HepG2 (cell line): ENCODE data around the gene CLASP1. TPM values are rescaled to one million over a fixed set of nuclear protein-coding genes. Genes with fewer than 3 reads are reported as not detected.

Experiments used
- ATAC-seq: fragments of 200-7000 bp; cut with Tn5 transposase; 3 replicates; pipeline ENCODE4 v1.9.1; 2020; ENCODE audit warnings: mild to moderate bottlenecking, moderate library complexity
- BruUV-seq: library from RNA; stranded (reverse); fragments of 400-500 nt; replicated peaks from 2 replicates; lab custom pipeline; 2021; lab: Mats Ljungman, UMichigan
- CTCF ChIA-PET: fragments of 300-600 bp; formaldehyde crosslinking; extraction: SDS; loops from one replicate; lab custom pipeline; 2021; ENCODE audit warnings: low total read pairs, inconsistent platforms, low intra/inter-chr PET ratio; lab: Yijun Ruan, JAX
- POLR2A ChIA-PET: fragments of 350-600 bp; sonication (Branson Sonifier 250); formaldehyde crosslinking; loops from one replicate; lab custom pipeline; 2020; ENCODE audit warnings: antibody characterized with exemption, inconsistent platforms; lab: Yijun Ruan, JAX
- DNase-seq: peaks from one replicate; pipeline ENCODE4 v3.0.0-alpha.2; 2015; ENCODE audit warnings: low spot score
- FAIRE-seq: peaks from 3 replicates; lab custom pipeline; 2011; peaks lifted over from hg19 to GRCh38; lab: Jason Lieb, UNC
- H2AFZ ChIP-seq: one replicate; pipeline ENCODE4 v1.6.1; 2011; ENCODE audit warnings: low read length, inconsistent platforms
- H3K27ac ChIP-seq: fragments of 300-600 bp; 3 replicates; pipeline ENCODE4 v1.8.0; 2011; ENCODE audit warnings: mixed run types, mild to moderate bottlenecking, mixed read lengths, low read length, inconsistent platforms; ENCODE audit not compliant: insufficient read depth; ENCODE audit errors: extremely low read length
- H3K27me3 ChIP-seq, 2 experiments: fragments of 200-600 bp in 1 of 2; 2 replicates in 1 of 2; 3 replicates in 1 of 2; pipeline versions ENCODE4 v1.6.0 to v1.8.0; 2011; ENCODE audit warnings: low read length in 2 of 2, mild to moderate bottlenecking in 2 of 2, moderate library complexity in 2 of 2, inconsistent platforms in 1 of 2; ENCODE audit not compliant: insufficient read depth in 2 of 2, control insufficient read depth in 1 of 2
- H3K36me3 ChIP-seq, 2 experiments: fragments of 200-600 bp in 1 of 2; replicated peaks in 1 of 2; 2 replicates in 1 of 2; 3 replicates in 1 of 2; pipeline versions ENCODE4 v1.5.1 to v1.8.0; 2011; ENCODE audit warnings: low read length in 2 of 2, inconsistent platforms in 1 of 2; ENCODE audit not compliant: insufficient read depth in 2 of 2, control insufficient read depth in 1 of 2
- H3K4me1 ChIP-seq: 2 replicates; pipeline ENCODE4 v1.5.1; 2012; ENCODE audit warnings: low read length, inconsistent platforms; ENCODE audit not compliant: insufficient read depth
- H3K4me2 ChIP-seq: 2 replicates; pipeline ENCODE4 v1.6.0; 2011; ENCODE audit warnings: low read depth, low read length, inconsistent platforms
- H3K4me3 ChIP-seq, 3 experiments: fragments of 200-600 bp in 1 of 3; sonication (generic), shearing (Covaris generic) in 1 of 3; replicated peaks in 1 of 3; 2 replicates each; pipeline ENCODE4 v1.5.1; 2011 to 2016; ENCODE audit warnings: low read length in 3 of 3, inconsistent platforms in 2 of 3, low read depth in 2 of 3, mild to moderate bottlenecking in 2 of 3, control low read depth in 1 of 3, mixed read lengths in 1 of 3; ENCODE audit not compliant: insufficient read depth in 1 of 3
- H3K79me2 ChIP-seq: one replicate; pipeline ENCODE4 v1.6.1; 2011; ENCODE audit warnings: low read length, inconsistent platforms; ENCODE audit not compliant: insufficient read depth
- H3K9ac ChIP-seq: 2 replicates; pipeline ENCODE4 v1.6.0; 2011; ENCODE audit warnings: mild to moderate bottlenecking, low read depth, low read length, inconsistent platforms; ENCODE audit not compliant: insufficient read depth
- H3K9me3 ChIP-seq: 2 replicates; pipeline ENCODE4 v1.5.1; 2012; ENCODE audit warnings: mild to moderate bottlenecking, low read length
- H4K20me1 ChIP-seq: 2 replicates; pipeline ENCODE4 v1.6.0; 2011; ENCODE audit warnings: inconsistent platforms, mild to moderate bottlenecking, low read length, moderate library complexity; ENCODE audit not compliant: insufficient read depth
- ARID4A ChIP-seq: sonication (generic); formaldehyde crosslinking; IDR thresholded peaks from 2 replicates; pipeline ENCODE4 v1.5.0; 2020; ENCODE audit warnings: mild to moderate bottlenecking, missing genetic modification reagents, borderline replicate concordance
- ATF2 ChIP-seq: sonication (generic); formaldehyde crosslinking; IDR thresholded peaks from 2 replicates; pipeline ENCODE4 v1.4.0; 2020; ENCODE audit warnings: missing genetic modification reagents
- EED ChIP-seq: sonication (generic); formaldehyde crosslinking; IDR thresholded peaks from 2 replicates; pipeline ENCODE4 v1.5.0; 2020; ENCODE audit warnings: mild to moderate bottlenecking, missing genetic modification reagents
- LCORL ChIP-seq, 2 experiments: fragments of 450-650 bp in 1 of 2; sonication (generic) in 1 of 2; formaldehyde crosslinking in 1 of 2; IDR thresholded peaks; 2 replicates each; pipeline versions ENCODE4 v1.5.0 to v1.6.1; 2017 to 2020; ENCODE audit warnings: antibody characterized with exemption in 1 of 2, missing genetic modification reagents in 1 of 2
- MAX ChIP-seq: IDR thresholded peaks from 2 replicates; pipeline ENCODE4 v1.6.1; 2012; ENCODE audit warnings: inconsistent platforms
- POLR2G ChIP-seq: fragments of 200-400 bp; formaldehyde crosslinking; IDR thresholded peaks from 2 replicates; pipeline ENCODE4 v1.6.1; 2018; ENCODE audit warnings: mild to moderate bottlenecking, low read depth, low read length, moderate library complexity
- RBM22 ChIP-seq: fragments of 200-400 bp; formaldehyde crosslinking; optimal IDR thresholded peaks from 2 replicates; pipeline ENCODE3; 2017; ENCODE audit warnings: mild to moderate bottlenecking, low read length, moderate library complexity
- RBM39 ChIP-seq: fragments of 200-400 bp; formaldehyde crosslinking; IDR thresholded peaks from one replicate; pipeline ENCODE4 v1.6.1; 2018; ENCODE audit warnings: antibody characterized with exemption, mild to moderate bottlenecking, low read depth, low read length; ENCODE audit not compliant: poor library complexity, severe bottlenecking
- RXRA ChIP-seq: sonication (generic); formaldehyde crosslinking; IDR thresholded peaks from 2 replicates; pipeline ENCODE4 v1.5.1; 2020; ENCODE audit warnings: missing genetic modification reagents
- SALL1 ChIP-seq: sonication (generic); formaldehyde crosslinking; IDR thresholded peaks from 2 replicates; pipeline ENCODE4 v1.8.0; 2022; ENCODE audit warnings: mild to moderate bottlenecking, missing genetic modification reagents
- SPEN ChIP-seq: sonication (generic); formaldehyde crosslinking; IDR thresholded peaks from 2 replicates; pipeline ENCODE4 v1.5.1; 2020; ENCODE audit warnings: low read depth, mild to moderate bottlenecking, missing genetic modification reagents
- TSC22D2 ChIP-seq: sonication (generic); formaldehyde crosslinking; IDR thresholded peaks from 2 replicates; pipeline ENCODE4 v1.5.1; 2020; ENCODE audit warnings: missing genetic modification reagents, mild to moderate bottlenecking, borderline replicate concordance
- ZFX ChIP-seq: sonication (generic); formaldehyde crosslinking; IDR thresholded peaks from 2 replicates; pipeline ENCODE4 v1.4.0; 2020; ENCODE audit warnings: mild to moderate bottlenecking, low read depth, missing genetic modification reagents, moderate library complexity
- ZNF256 ChIP-seq: sonication (generic); formaldehyde crosslinking; conservative IDR thresholded peaks from 2 replicates; pipeline ENCODE4 v1.4.0; 2020; ENCODE audit warnings: missing genetic modification reagents
- ZNF652 ChIP-seq: IDR thresholded peaks from 2 replicates; pipeline ENCODE4 v1.6.1; 2016; ENCODE audit warnings: low read depth, borderline replicate concordance
- ZNF790 ChIP-seq: sonication (generic); formaldehyde crosslinking; IDR thresholded peaks from 2 replicates; pipeline ENCODE4 v1.8.0; 2022; ENCODE audit warnings: missing genetic modification reagents, mild to moderate bottlenecking, borderline replicate concordance
- WGBS: methylation state at CpG from one replicate; pipeline ENCODE4 v1.1.6; 2017; ENCODE audit warnings: low lambda C conversion rate; 5-methylcytosine and 5-hydroxymethylcytosine counted together
- in situ Hi-C: cut with HindIII; loops from 2 replicates; pipeline ENCODE4 v1.10.0; 2017; ENCODE audit warnings: low pct_unique_long_range_greater_than_20kb; ENCODE audit not compliant: extremely low pct_ligation_motif_present
- intact Hi-C: fragments of 100-400 bp; cut with micrococcal nuclease; formaldehyde crosslinking; loops from one replicate; pipeline ENCODE4 v1.10.0; 2022; ENCODE audit not compliant: unreplicated experiment
- polyA plus RNA-seq, 8 experiments: library from polyadenylated mRNA; depleted of rRNA in 3 of 8; stranded (reverse) in 7 of 8; unstranded in 1 of 8; fragments of >200 nt; fragmentation: Illumina TruSeq in 4 of 8; extraction: Trizol in 4 of 8; gene quantifications; 2 replicates each; pipeline versions ENCODE4 v1.2.1 to v1.2.3, GENCODE V29; 2011 to 2016; ENCODE audit warnings: low read depth in 4 of 8, missing spikeins in 1 of 8, mixed read lengths in 1 of 8; ENCODE audit not compliant: insufficient read depth in 1 of 8
- total RNA-seq, 5 experiments: library from RNA; depleted of rRNA; stranded (reverse); fragments of >200 nt; fragmentation: Illumina TruSeq; extraction: Trizol; gene quantifications; 2 replicates each; pipeline ENCODE4 v1.2.3, GENCODE V29; 2016; ENCODE audit warnings: low read depth in 1 of 5

Gene CLASP1
- total and polyA plus RNA-seq, 2 of the 13 experiments (the other 11 are each of a cell fraction or from before 2014, with no cell fraction given), result 11.7 to 47.9 TPM

- DNase-seq, result no peak
- in situ Hi-C loops, result no loop called here
- POLR2A ChIA-PET, result no interaction called here
- TF ChIP-seq ZNF652 (CRISPR knock-in tag), result no peak
- TF ChIP-seq LCORL (IDR thresholded peaks at IDR 0.05), result no peak
- TF ChIP-seq LCORL (CRISPR knock-in tag; IDR thresholded peaks at IDR 0.05), result 0 out of 2 replicates have a peak, but pooled peaks have one; percentile 1
- TF ChIP-seq RXRA, result 0 out of 2 replicates have a peak, but pooled peaks have one; percentile 10
- TF ChIP-seq ZNF790 (CRISPR knock-in tag), result no peak
- 0 out of 2 replicates have a peak, but pooled peaks have one; percentile 1 for TF ChIP-seq SPEN (CRISPR knock-in tag)
- no peak for TF ChIP-seq ARID4A
- TF ChIP-seq ZNF256 (CRISPR knock-in tag), result no peak
- no peak for TF ChIP-seq ATF2 (CRISPR knock-in tag)
- peak; percentile 4; the same call in 1 of the 2 replicates for TF ChIP-seq SALL1 (CRISPR knock-in tag)
- peak; percentile 51; the same call in 1 of the 2 replicates for TF ChIP-seq POLR2G
- TF ChIP-seq RBM39, result peak; percentile 14
- 0 out of 2 replicates have a peak, but pooled peaks have one; percentile 2 for TF ChIP-seq ZFX
- peak; percentile 64 for TF ChIP-seq RBM22
- no peak for TF ChIP-seq TSC22D2 (CRISPR knock-in tag)
- TF ChIP-seq EED, result 0 out of 2 replicates have a peak, but pooled peaks have one; percentile 51
- 0 out of 2 replicates have a peak, but pooled peaks have one; percentile 4 for TF ChIP-seq MAX
Observed at GRCh38 chr2:121335294-121336290, 313.7 kb downstream of the CLASP1 start.

More at GRCh38 chr2:121335294-121336290, 313.7 kb downstream of the CLASP1 start:
- no peaks in the 10 kb centered on the region for H4K20me1 ChIP-seq
- BruUV-seq, result no TSS peak
- H3K27ac ChIP-seq, result no peak overlapping the region
- H3K27me3 ChIP-seq, result no peaks in the 10 kb centered on the region; a peak in 1 of 5 replicates
- H3K9me3 ChIP-seq, result no peaks in the 10 kb centered on the region
- no peak; the same call in 2 of the 3 replicates for ATAC-seq
- peak overlapping the region; percentile 87 for H3K4me2 ChIP-seq
- peaks cover 29% of the 10 kb centered on the region for H3K4me1 ChIP-seq
- no peaks in the 10 kb centered on the region for H3K79me2 ChIP-seq
- WGBS, result 60% methylated on average over 17 of the region's 22 CpGs
- H2AFZ ChIP-seq, result no peak overlapping the region
- no peak overlapping the region for H3K9ac ChIP-seq
- FAIRE-seq, result no peak
- CTCF ChIA-PET, result no interaction called here
- peak overlapping the region in 1 of 3 experiments; percentile 70; a peak in 2 of 6 replicates for H3K4me3 ChIP-seq
- peaks cover 3 to 23% of the 10 kb centered on the region in 2 experiments; a peak in 4 of 5 replicates for H3K36me3 ChIP-seq
- intact Hi-C loops, result no loop called here
